Smooth muscle cell of the brain vasculature (primary cell): Measurements from ENCODE around the gene CARS1.

Experiments used
- DNase-seq: peaks from one replicate; pipeline ENCODE4 v3.0.0-alpha.2; 2012; ENCODE audit warnings: low read depth, low spot score

The CARS1 gene

GRCh38 chr11:3060436-3061025 is 3.3 kb upstream of the CARS1 start:
- no peak for DNase-seq

GRCh38 chr11:3058753-3059664 is 1.8 kb upstream of the CARS1 start:
- no peak for DNase-seq

DNA sequence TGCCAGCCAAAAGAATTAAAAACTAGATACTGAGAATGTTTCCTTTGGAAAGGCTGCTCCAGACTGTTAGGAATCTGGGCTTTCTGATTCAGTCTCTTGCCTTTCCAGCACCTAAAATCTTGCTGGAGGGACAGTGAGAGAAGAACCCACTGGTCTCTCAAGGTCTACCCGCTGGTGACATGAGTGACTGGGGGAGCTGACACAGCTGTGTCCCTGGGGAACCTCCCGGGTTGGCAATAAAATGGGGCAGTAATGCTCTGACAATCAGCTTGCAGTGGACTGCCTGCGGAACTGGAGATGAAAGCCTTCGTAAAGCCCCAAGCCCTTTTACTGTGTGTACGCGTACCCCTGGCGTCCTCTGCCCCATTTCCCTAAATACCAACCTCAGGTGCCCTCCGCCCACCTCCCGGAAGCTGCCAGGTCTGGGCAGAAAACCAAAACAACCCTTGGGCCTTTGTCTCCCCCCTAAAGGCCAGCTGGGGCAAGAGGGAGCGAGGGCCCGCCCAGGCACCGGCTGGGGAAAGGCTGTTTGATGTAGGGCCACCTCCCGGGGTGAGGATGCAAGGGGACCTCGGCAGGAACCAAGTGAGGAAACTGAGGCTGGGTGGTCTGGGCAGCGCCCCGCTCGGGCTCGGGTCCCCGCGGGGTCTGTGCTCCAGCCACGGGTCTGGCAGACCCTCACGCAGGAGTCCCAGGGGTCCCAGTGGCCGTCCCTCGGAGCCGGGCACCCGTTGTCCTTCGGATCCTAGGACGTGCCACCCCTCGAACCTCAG is 741 bp downstream of the CARS1 start:
- DNase-seq: no peak

DNA sequence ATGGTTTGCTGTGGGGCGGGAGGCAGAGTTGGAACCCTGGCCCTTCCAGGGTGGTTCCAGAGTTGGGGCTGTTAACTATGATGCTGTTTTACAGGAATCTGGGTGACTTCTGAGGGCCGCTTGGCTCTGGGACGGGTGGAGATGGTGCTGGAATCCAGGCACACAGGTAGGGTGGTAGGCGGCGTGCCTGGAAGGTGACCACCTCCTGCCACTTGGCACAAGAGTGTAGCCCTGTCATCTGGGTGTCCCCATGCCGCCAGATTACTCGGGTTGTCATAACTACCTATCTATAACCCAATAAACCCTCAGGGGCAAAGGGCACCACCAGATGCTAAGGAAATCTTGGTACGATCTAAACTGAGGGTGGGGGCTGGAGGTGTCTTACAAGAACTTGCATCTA is 1.3 kb downstream of the CARS1 start:
- no peak for DNase-seq

DNA sequence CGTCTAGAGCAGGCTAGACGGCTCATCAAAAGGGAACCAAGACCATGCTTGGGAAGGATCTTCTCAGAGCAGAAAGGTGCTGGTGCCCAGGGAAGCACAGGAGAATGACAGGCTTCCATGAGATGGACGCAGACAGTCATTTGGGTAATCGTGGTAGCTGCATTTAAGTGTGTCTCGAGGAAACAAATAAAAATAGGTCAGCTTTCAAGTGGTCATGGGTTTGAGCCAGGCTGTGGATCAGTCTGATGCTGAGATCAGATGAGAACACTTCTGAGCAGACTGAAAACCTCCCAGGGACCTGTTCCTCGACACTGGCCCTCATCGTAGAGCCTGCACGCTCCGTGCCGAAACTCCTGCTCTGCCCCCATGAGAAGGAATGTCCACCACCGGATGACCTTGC is 4.7 kb downstream of the CARS1 start:
- no peak for DNase-seq

- DNase-seq: no peak
Measured at GRCh38 chr11:3052109-3052479, 5.1 kb downstream of the CARS1 start.

DNA sequence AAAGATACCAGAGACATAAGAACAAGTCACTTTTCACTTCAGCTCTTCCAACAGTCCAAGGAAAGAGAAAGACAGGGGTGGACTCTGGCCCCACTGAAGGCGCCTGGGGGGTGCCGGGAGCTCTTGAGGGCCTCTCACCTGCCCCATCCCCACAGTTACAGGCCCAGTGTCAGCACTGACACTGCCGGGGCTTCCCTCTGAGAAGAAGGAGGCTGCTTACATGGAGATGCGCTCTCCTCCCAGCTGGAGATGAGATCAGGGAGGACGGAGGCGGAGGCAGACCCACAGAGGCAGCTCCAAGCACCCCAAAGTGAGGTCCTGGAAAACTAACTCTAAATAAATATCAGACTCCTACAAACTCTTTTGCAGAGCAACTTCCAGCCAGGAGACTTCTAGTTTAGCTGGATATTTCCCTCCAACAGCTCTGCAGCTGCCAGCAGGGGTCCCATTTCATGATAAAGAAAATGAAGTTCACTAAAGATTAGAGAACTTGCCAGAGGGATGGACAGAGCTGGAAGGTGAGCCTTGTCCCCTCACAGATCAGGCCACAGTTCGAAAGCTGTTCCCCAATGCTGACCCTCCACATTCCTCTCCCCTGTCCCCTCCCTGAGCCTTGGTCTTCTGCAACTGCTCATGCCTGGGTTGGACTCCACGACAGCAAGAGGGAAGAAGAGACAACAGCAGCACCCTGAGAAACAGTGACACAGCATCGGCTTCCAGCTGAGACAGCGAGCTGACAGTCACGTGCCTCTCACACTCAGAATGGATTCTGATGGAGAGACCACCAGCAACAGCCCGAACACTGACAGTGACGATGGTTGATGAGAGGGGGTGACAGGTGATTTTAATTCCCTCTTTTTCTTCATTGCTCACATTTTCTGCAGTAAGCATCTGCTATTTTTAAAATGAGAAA is 5.8 kb downstream of the CARS1 start:
- DNase-seq: no peak

- DNase-seq: no peak
Measured at GRCh38 chr11:3050386-3051195, 6.6 kb downstream of the CARS1 start.

- DNase-seq: peak; percentile 93
Measured at GRCh38 chr11:3049430-3050243, 7.6 kb downstream of the CARS1 start.

DNA sequence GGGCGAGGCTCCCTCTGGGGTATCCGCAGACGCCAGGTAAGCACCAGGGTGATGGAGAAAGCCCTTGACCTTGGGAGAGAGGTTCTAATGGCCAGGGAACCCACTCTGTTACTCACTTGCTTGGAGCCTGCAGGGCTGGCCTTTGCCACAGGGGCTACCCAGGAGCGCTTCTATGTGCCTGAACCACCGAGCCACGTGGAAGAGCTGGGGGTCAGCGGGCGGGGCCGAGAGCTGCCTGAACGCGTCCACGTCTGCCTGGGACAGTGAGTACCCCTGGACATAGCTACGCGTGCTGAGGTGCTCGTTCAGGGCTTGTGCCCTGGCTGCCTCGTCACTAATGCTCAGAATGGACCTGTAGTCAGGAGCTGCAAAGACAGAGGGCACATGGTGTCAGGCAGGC is 9.6 kb downstream of the CARS1 start:
- DNase-seq: no peak

DNA sequence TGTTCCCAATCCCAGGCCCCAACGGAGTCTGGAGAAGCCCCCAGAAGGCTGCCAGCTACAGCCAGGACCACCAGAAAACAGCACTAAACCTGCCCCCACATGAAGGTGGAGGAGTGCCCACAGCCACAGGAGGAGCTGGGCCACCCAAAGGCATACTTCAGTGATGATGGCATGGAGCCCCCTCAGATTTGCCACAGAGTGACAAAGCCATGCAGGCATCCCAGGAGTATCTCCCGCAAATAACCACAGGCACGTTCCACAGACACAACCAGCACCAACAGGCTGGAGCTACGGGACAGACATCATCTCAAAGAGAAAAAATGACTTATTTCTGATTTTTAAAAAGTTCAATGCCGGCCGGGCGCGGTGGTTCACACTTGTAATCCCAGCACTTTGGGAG is 10.6 kb downstream of the CARS1 start:
- DNase-seq: no peak

GRCh38 chr11:3046190-3046589 is 11.0 kb downstream of the CARS1 start:
- no peak for DNase-seq

DNA sequence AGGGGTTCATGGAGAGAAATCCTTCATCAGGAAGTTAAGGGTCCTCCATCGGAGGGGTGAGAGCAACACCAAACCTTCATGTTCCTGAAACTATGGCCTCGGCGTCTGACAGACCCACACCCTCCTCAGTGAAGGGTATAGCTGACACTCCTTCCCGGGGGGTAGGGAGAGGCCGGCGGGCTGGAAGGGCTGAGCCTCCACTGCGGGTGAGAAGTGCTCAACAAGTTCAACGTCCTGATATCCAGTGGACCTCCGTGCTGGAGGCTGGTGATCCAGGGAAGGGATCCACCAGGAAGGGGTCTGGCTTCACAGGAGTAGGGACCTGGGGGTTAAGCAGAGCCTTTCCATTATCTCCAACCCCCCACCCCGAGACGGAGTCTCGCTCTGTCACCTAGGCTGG is 12.3 kb downstream of the CARS1 start:
- DNase-seq: no peak

DNA sequence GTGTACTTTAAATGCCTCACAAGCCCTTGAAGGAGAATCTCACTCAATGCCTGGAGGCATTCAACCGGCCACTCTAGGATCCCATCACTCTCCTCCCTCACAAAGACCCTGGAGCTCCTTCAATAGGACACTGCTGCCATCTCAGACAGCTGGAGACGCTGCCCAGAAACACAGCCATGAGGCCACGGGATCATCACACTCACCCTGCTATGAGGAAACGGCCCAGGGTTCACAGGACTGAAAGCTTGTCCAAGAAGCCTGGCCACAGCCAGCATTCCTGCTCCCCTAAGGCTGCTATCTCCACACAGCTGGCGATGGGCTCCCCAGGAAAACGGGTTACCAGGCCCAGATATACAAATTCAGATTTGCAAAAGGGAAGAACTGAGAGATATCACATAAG is 13.2 kb downstream of the CARS1 start:
- no peak for DNase-seq

GRCh38 chr11:3043315-3043871 is 13.8 kb downstream of the CARS1 start:
- DNase-seq: no peak

DNA sequence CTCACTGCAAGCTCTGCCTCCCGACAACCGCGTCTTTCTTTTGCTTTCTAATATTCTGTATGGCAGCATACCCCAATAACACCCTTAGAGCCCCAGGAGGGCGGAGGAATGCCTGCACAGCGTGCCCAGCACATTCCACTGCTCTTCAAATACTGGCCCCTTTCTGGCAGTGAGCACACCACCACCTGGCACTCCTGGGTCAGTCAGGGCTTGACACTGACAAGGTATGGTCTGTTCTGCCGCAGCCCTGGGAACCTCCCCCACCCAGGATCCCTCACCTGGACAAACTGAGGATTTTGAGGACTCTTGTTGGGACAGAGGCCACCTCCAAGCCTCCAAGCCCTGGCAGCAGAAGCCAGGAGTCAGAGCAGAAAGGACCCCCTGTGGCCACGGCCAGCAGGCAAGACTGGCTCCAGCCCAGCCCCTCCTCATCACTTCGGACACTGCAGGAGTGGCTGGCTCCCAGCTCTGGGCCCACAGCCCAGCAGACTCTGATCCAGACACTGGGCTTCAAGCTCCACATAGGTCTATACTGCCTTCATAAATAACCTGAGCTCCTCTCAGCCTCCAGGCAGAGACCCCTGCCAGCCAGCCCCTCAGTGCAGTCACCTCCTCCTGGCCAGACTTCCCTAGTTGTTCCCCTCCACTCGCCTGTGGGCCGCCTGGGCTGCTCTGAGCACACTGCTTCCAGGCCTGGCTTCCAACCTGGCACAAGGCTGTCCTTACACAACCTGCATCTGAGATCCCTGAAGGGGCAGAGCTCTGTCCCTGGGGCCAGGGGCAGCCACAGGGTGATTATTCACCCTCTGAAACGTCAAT is 14.5 kb downstream of the CARS1 start:
- DNase-seq: no peak

DNA sequence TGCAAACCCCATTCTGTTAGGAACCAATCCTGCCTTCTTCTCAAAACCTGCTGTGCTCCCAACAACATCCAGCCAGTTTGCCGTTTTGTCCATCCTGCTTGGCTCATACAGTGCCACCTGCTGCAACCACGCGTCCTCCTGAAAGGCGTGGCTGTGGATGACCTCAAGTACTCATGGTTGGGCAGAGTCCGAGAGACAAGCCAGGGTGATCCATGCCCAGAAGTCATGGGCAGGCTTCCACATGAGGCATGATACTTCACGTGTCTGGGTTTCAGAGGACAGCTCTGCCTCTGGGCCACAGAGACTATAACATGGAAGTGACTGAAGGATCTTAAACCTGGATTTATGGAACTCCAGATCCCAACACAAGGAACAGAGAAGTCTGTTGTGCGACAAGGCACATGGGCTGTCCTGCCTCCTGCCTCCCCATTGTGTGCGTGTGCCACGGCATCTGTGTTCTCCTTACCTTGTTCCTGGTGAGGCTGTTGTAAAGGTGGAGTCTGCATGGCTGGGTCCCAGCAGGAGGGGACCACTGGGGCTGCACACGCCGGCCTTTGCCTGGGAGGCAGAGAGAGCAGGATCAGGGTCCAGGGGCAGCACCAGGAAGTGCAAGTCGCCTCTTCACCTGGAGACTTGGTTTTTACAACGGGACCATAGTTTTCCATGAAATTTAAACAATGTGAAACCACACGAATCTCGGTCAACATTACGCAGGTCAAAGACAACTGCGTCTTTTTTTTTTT is 15.4 kb downstream of the CARS1 start:
- no peak for DNase-seq

GRCh38 chr11:3040881-3041280 is 16.3 kb downstream of the CARS1 start:
- DNase-seq: no peak
